IPS-NIHi7 (cell line): ENCODE data around the gene KCNA2.

Source experiments
- DNase-seq: peaks from one replicate; pipeline ENCODE4 v3.0.0; 2012; ENCODE audit warnings: mixed read lengths; ENCODE audit errors: extremely low spot score

Gene KCNA2

GRCh38 chr1:110566836-110567235 lies 39.3 kb downstream of the KCNA2 start:
- DNase-seq: no peak

GRCh38 chr1:110565565-110565964 lies 40.6 kb downstream of the KCNA2 start:
- no peak for DNase-seq

GRCh38 chr1:110563089-110563488 lies 43.1 kb downstream of the KCNA2 start:
- DNase-seq: no peak

- DNase-seq: no peak
Measured at GRCh38 chr1:110561596-110561995, 44.6 kb downstream of the KCNA2 start.

- DNase-seq: no peak
Measured at GRCh38 chr1:110559157-110559556, 47.0 kb downstream of the KCNA2 start.

- no peak for DNase-seq
Measured at GRCh38 chr1:110557481-110557880, 48.7 kb downstream of the KCNA2 start.

- DNase-seq: no peak
Measured at GRCh38 chr1:110556471-110556807, 49.7 kb downstream of the KCNA2 start.

- no peak for DNase-seq
Measured at GRCh38 chr1:110555807-110556470, 50.2 kb downstream of the KCNA2 start.

GRCh38 chr1:110554871-110555801 lies 51.0 kb downstream of the KCNA2 start:
- peak; percentile 89 for DNase-seq

GRCh38 chr1:110551278-110551809 lies 54.8 kb downstream of the KCNA2 start:
- DNase-seq: no peak

- DNase-seq: no peak
Measured at GRCh38 chr1:110549831-110550230, 56.3 kb downstream of the KCNA2 start.

GRCh38 chr1:110548381-110548780 lies 57.8 kb downstream of the KCNA2 start:
- DNase-seq: peak; percentile 70

- DNase-seq: no peak
Measured at GRCh38 chr1:110547017-110547416, 59.1 kb downstream of the KCNA2 start.

- no peak for DNase-seq
Measured at GRCh38 chr1:110545492-110545891, 60.7 kb downstream of the KCNA2 start.

GRCh38 chr1:110544753-110545152 lies 61.4 kb downstream of the KCNA2 start:
- no peak for DNase-seq
